A673 (cell line): ENCODE results near the gene ASAP3. TPM values are rescaled to one million over a fixed set of nuclear protein-coding genes. Genes with fewer than 3 reads are reported as not detected.

Experiments
- BruUV-seq: library from RNA; stranded (reverse); fragments of 400-500 nt; replicated peaks from 2 replicates; lab custom pipeline; 2021; lab: Mats Ljungman, UMichigan
- CTCF ChIA-PET: fragments of 300-600 bp; sonication (Branson Sonifier 250); formaldehyde crosslinking; loops from one replicate; lab custom pipeline; 2022; ENCODE audit warnings: antibody characterized with exemption; lab: Charles Lee
- POLR2A ChIA-PET: fragments of 300-600 bp; sonication (Branson Sonifier 250); formaldehyde crosslinking; loops from one replicate; lab custom pipeline; 2022; ENCODE audit warnings: antibody characterized with exemption; ENCODE audit not compliant: low non-redundant PET; lab: Charles Lee
- DNase-seq: peaks from one replicate; pipeline ENCODE4 v3.0.0-alpha.2; 2015; ENCODE audit warnings: low spot score
- H3K27ac ChIP-seq: fragments of 200-600 bp; sonication (generic); 2 replicates; pipeline ENCODE4 v1.5.1; 2016; ENCODE audit warnings: mixed run types, low read depth, mild to moderate bottlenecking, mixed read lengths, antibody characterized with exemption, low read length; ENCODE audit not compliant: poor library complexity, severe bottlenecking
- H3K27me3 ChIP-seq: fragments of 200-600 bp; sonication (generic); replicated peaks from 2 replicates; pipeline ENCODE4 v1.6.1; 2017; ENCODE audit warnings: mixed run types, low read depth, mild to moderate bottlenecking, mixed read lengths, antibody characterized with exemption, low read length; ENCODE audit not compliant: insufficient read depth, poor library complexity
- H3K36me3 ChIP-seq: fragments of 200-600 bp; sonication (generic); 2 replicates; pipeline ENCODE4 v1.6.1; 2016; ENCODE audit warnings: mixed run types, mild to moderate bottlenecking, mixed read lengths, antibody characterized with exemption, low read length; ENCODE audit not compliant: insufficient read depth, poor library complexity, severe bottlenecking
- H3K4me1 ChIP-seq: fragments of 200-600 bp; sonication (generic); 2 replicates; pipeline ENCODE4 v1.6.1; 2017; ENCODE audit warnings: mixed run types, mild to moderate bottlenecking, mixed read lengths, antibody characterized with exemption, low read length; ENCODE audit not compliant: insufficient read depth, poor library complexity, severe bottlenecking
- H3K4me3 ChIP-seq: fragments of 200-600 bp; sonication (generic); 2 replicates; pipeline ENCODE4 v1.5.1; 2016; ENCODE audit warnings: low read depth, mixed run types, mild to moderate bottlenecking, mixed read lengths, low read length; ENCODE audit not compliant: poor library complexity, severe bottlenecking
- H3K9me3 ChIP-seq: fragments of 200-600 bp; sonication (generic); 2 replicates; pipeline ENCODE4 v1.6.1; 2016; ENCODE audit warnings: mixed run types, low read depth, mild to moderate bottlenecking, mixed read lengths, antibody characterized with exemption, low read length; ENCODE audit not compliant: poor library complexity, severe bottlenecking
- EZH2 ChIP-seq: fragments of 200-600 bp; sonication (generic); IDR thresholded peaks from 2 replicates; pipeline ENCODE4 v1.6.1; 2017; ENCODE audit warnings: borderline replicate concordance, low read depth, mild to moderate bottlenecking, mixed read lengths, antibody characterized with exemption, low read length; ENCODE audit not compliant: poor library complexity, severe bottlenecking
- intact Hi-C: fragments of 100-400 bp; cut with micrococcal nuclease; formaldehyde crosslinking; loops from one replicate; pipeline ENCODE4 v1.10.0; 2022; ENCODE audit not compliant: unreplicated experiment
- total RNA-seq: library from RNA; stranded (reverse); gene quantifications from 2 replicates; pipeline ENCODE4 v1.2.3, GENCODE V29; 2021
- TF ChIP-seq, protein P1 (sequence below): fragments of 300-800, 200-600 bp; sonication (generic); conservative IDR thresholded peaks from 2 replicates; pipeline ENCODE4 v1.5.1; 2017; ENCODE audit warnings: low read depth, mild to moderate bottlenecking, antibody characterized with exemption, low read length, moderate library complexity, mixed read lengths

Gene ASAP3
- total RNA-seq, 1 experiment from 2014 or later: 7.8 TPM

DNA sequence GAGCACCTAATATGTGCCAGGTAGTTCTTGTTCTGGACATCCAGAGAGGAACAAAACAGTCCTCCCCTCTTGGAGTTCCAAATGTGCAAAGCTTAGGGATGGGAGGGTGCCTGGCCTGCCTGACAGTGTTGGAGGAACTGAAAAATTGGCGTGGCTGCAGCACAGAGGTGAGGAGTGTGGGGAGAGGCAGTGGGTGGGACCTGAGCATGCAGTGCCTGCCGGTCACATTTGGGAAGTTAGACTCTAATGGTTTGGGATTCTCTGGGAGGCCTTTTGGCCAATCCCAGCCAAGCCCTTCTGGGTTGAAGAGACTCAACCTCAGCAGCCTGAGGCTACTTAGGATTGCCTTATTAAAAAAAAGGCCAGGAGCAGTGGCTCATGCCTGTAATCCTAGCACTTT is 57.2 kb downstream of the ASAP3 start:
- Histone ChIP-seq H3K36me3 (no peaks in the 10 kb centered on the region), H3K27me3 (no peaks in the 10 kb centered on the region), H3K4me1 (peaks cover 3% of the 10 kb centered on the region), H3K27ac (no peak overlapping the region), H3K4me3 (no peak overlapping the region), H3K9me3 (no peaks in the 10 kb centered on the region)
- TF ChIP-seq, protein P1, sequence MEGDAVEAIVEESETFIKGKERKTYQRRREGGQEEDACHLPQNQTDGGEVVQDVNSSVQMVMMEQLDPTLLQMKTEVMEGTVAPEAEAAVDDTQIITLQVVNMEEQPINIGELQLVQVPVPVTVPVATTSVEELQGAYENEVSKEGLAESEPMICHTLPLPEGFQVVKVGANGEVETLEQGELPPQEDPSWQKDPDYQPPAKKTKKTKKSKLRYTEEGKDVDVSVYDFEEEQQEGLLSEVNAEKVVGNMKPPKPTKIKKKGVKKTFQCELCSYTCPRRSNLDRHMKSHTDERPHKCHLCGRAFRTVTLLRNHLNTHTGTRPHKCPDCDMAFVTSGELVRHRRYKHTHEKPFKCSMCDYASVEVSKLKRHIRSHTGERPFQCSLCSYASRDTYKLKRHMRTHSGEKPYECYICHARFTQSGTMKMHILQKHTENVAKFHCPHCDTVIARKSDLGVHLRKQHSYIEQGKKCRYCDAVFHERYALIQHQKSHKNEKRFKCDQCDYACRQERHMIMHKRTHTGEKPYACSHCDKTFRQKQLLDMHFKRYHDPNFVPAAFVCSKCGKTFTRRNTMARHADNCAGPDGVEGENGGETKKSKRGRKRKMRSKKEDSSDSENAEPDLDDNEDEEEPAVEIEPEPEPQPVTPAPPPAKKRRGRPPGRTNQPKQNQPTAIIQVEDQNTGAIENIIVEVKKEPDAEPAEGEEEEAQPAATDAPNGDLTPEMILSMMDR: no peak
- TF ChIP-seq EZH2: no peak
- intact Hi-C loops: no loop called here
- ChIA-PET POLR2A (interaction anchor here (0.7 kb wide), 2 partner anchors 150 to 247 kb away, joined by 6 to 15 read pairs; no protein-coding TSS in a partner anchor), CTCF (no interaction called here)
- BruUV-seq: no TSS peak
- DNase-seq: no peak

DNA sequence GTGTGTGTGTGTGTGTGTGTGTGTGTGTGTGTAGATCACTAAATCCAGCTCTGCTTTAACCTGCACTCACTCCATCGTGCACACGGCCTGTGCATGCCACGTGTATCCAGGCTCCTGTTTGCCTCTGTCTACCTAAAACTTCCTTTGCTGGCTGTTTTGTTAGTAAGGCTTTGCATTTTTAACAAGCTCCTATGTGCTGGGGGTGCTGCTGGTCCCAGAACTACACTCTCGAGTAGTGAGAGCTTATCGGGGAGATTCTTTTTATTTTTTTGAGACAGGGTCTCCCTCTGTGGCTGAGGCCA is 58.8 kb downstream of the ASAP3 start:
- Histone ChIP-seq H3K4me3 (peak overlapping the region; percentile 45), H3K9me3 (no peaks in the 10 kb centered on the region), H3K27me3 (no peaks in the 10 kb centered on the region), H3K36me3 (no peaks in the 10 kb centered on the region), H3K4me1 (peaks cover 3% of the 10 kb centered on the region), H3K27ac (no peak overlapping the region)
- BruUV-seq: no TSS peak
- CTCF ChIA-PET: no interaction called here
- intact Hi-C loops: no loop called here
- POLR2A ChIA-PET: interaction anchor here (0.8 kb wide), 1 partner anchor 21 kb away, joined by 3 read pairs; no protein-coding TSS in a partner anchor
- TF ChIP-seq, protein P1: no peak
- no peak for TF ChIP-seq EZH2
- DNase-seq: no peak

DNA sequence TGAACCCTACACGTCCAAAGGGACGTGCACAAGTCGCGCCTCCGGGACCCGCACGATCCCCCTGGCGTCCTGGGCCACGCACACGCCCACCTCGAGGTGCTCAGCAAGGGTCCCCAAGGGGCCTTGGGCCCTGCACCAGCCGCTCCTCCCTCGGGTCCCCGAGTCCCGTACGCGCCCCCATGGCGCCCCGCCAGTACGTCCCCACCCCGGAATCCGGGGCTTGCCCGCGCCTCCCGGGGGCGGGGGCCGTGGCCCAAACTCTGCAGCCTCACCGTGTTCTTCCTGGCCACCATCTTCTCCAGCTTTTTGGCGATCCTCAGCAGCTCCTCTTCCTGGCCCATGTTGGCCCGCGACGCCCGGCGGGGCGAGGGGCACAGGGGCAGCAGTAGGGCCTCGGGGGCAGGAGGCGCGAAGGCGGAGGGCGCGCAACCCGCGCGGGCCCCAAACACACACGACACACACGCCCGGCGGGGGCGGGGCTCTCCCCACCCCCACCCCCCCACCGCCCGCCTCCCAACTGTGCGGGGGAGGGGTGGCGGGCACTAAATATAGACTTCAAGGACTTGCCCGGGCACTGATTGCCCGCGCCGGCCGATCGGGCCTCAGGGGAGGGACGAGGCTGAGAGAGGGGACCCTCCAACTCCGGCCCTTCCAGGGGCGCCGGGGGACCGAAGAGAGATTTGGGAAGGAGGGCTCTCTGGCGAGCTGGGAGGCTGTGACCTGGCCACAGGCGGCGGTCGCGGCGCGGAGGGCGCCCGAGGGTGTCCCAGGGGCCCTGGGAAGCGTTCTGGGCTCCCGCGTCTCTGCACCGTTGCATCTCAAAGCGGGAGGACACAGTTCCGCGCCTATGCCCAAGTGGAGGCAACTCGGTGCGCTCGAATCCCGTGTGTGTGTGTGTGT is 59.4 kb downstream of the ASAP3 start, which contains the start of gene TCEA3:
Gene TCEA3, minus strand, starts transcription at position 456 of the 900 bp plus-strand sequence. Its CDS starts 115 bp downstream, at position 341.
- Histone ChIP-seq H3K4me3 (peak within 1 kb of the TSS; percentile 45), H3K9me3 (no peaks in the 10 kb centered on the region), H3K36me3 (no peaks in the 10 kb centered on the region), H3K27me3 (no peaks in the 10 kb centered on the region), H3K4me1 (peaks cover 3% of the 10 kb centered on the region), H3K27ac (no peak within 1 kb of the TSS)
- ChIA-PET CTCF (no interaction called here), POLR2A (interaction anchor here (0.8 kb wide), 1 partner anchor 21 kb away, joined by 3 read pairs; no protein-coding TSS in a partner anchor)
- TF ChIP-seq, protein P1: no peak
- no peak for TF ChIP-seq EZH2
- DNase-seq: peak; percentile 29
- intact Hi-C loops: no loop called here
- no TSS peak for BruUV-seq
